Measurements from ENCODE around the gene MLF2. TPM values are rescaled to one million over a fixed set of nuclear protein-coding genes. Genes with fewer than 3 reads are reported as not detected.

The MLF2 gene
- total RNA-seq, 1 experiment from 2014 or later = 244 TPM

GRCh38 chr12:6768437-6768914 lies 15.5 kb upstream of the MLF2 start:
- H3K18ac ChIP-seq (ENCODE audit: insufficient read length, low read depth, low read length) = peak overlapping the region; percentile 3
- H3K27ac Mint-ChIP-seq = peak overlapping the region; percentile 70 to 98 (median 95)
- 0 out of 2 replicates have a peak overlapping the region, but pooled peaks have one; percentile 45 for H3K14ac ChIP-seq (ENCODE audit: insufficient read depth, low read length)
- no peaks in the 10 kb centered on the region for H3K79me1 ChIP-seq (ENCODE audit: insufficient read depth, low read depth, low read length, poor library complexity, severe bottlenecking)
- H3K23ac ChIP-seq (ENCODE audit: insufficient read length, low read depth, low read length) = no peak overlapping the region
- peaks cover 11% of the 10 kb centered on the region; the same call in 1 of the 2 replicates for H3K79me2 ChIP-seq (ENCODE audit: insufficient read depth, low read length)
- H3T11ph ChIP-seq (ENCODE audit: low read length) = no peak overlapping the region
- no peaks in the 10 kb centered on the region for H3K9me3 ChIP-seq (ENCODE audit: control insufficient read depth, low read depth, low read length)
- H3K4me1 ChIP-seq (ENCODE audit: insufficient read depth, low read length) = peaks cover 13% of the 10 kb centered on the region
- H3K9ac ChIP-seq (ENCODE audit: extremely low read depth, insufficient read length, low read length) = peak overlapping the region; percentile 8
- peaks cover 23 to 32% (median 28%) of the 10 kb centered on the region in 3 experiments; a peak in 6 of 7 replicates for H3K36me3 Mint-ChIP-seq (ENCODE audit: insufficient read depth in 1 of 3, low read depth in 3 of 3)
- peaks cover 13% of the 10 kb centered on the region for H3K27me3 Mint-ChIP-seq (ENCODE audit: low read depth)
- TF ChIP-seq CTCF (conservative IDR thresholded peaks at IDR 0.05) = no peak
- no peak overlapping the region for H3K4ac ChIP-seq (ENCODE audit: low read depth, low read length)
- H3K4me3 Mint-ChIP-seq = peak overlapping the region; percentile 82 to 92
- H2BK12ac ChIP-seq (ENCODE audit: insufficient read length, low read depth, low read length) = no peak overlapping the region
- H3K9me3 Mint-ChIP-seq = no peaks in the 10 kb centered on the region
- no peak overlapping the region for H4K91ac ChIP-seq (ENCODE audit: insufficient read length, low read depth, low read length)
- no peak overlapping the region for H2BK15ac ChIP-seq (ENCODE audit: low read depth, low read length)
- H3K4me1 Mint-ChIP-seq = peaks cover 50 to 76% of the 10 kb centered on the region in 2 experiments
- no peak overlapping the region for H4K5ac ChIP-seq (ENCODE audit: insufficient read length, low read depth, low read length)
- no peaks in the 10 kb centered on the region for H4K20me1 ChIP-seq (ENCODE audit: control insufficient read depth, insufficient read depth, insufficient read length)
- peak overlapping the region; percentile 87 for H3K4me2 ChIP-seq (ENCODE audit: insufficient read depth, insufficient read length, low read length)
- no peak overlapping the region for H3K27ac ChIP-seq (ENCODE audit: insufficient read length, low read depth, low read length)
- H3K27me3 ChIP-seq (ENCODE audit: insufficient read depth, low read length) = no peaks in the 10 kb centered on the region; the same call in 1 of the 2 replicates
- H3K56ac ChIP-seq (ENCODE audit: insufficient read length, low read depth, low read length) = no peak overlapping the region
- no peak overlapping the region for H2AFZ ChIP-seq (ENCODE audit: low read length)
- WGBS (ENCODE audit: extremely low coverage, insufficient read length, low lambda C conversion rate) = no CpG with 5 or more reads among the region's 6 CpGs
- no peak overlapping the region for H2BK5ac ChIP-seq (ENCODE audit: insufficient read length, low read length)
- H2AK5ac ChIP-seq (ENCODE audit: insufficient read length, low read length) = no peak overlapping the region
- H4K8ac ChIP-seq (replicated peaks; ENCODE audit: insufficient read length, low read depth, low read length) = no peak overlapping the region
- no peak overlapping the region for H2BK20ac ChIP-seq (ENCODE audit: low read depth, low read length, poor library complexity, severe bottlenecking)
- H2BK120ac ChIP-seq (ENCODE audit: low read depth, low read length, poor library complexity, severe bottlenecking) = no peak overlapping the region
- DNase-seq = no peak
- H3K23me2 ChIP-seq (ENCODE audit: insufficient read length, low read depth, low read length, poor library complexity, severe bottlenecking) = peaks cover 31% of the 10 kb centered on the region

All from H9 (cell line).